Peyer's patch (tissue), 4 donors: ENCODE results near the gene BRSK1. TPM values are rescaled to one million over a fixed set of nuclear protein-coding genes. Genes with fewer than 3 reads are reported as not detected.

Experiments used
- DNase-seq, 3 donors: peaks; one replicate each; pipeline ENCODE4 v3.0.0-alpha.2; 2017 to 2019
- H3K27ac ChIP-seq, 4 donors: fragments of 200-600 bp; sonication (generic); one replicate each; pipeline ENCODE4 v1.5.1; 2016 to 2019
- H3K27me3 ChIP-seq, 2 donors: fragments of 200-600 bp; sonication (generic); one replicate each; pipeline ENCODE4 v1.5.1; 2019
- H3K36me3 ChIP-seq, 3 donors: fragments of 200-600 bp; sonication (generic); one replicate each; pipeline ENCODE4 v1.5.1; 2016 to 2019
- H3K4me1 ChIP-seq, 4 donors: fragments of 200-600 bp; sonication (generic); one replicate each; pipeline ENCODE4 v1.5.1; 2016 to 2019
- H3K4me3 ChIP-seq, 4 donors: fragments of 200-600 bp; sonication (generic); 1 replicate in 3 of 4; 2 replicates in 1 of 4; pipeline ENCODE4 v1.5.1; 2016 to 2019; ENCODE audit warnings: mild to moderate bottlenecking in 1 of 4
- H3K9me3 ChIP-seq, 4 donors: fragments of 200-600 bp; sonication (generic); one replicate each; pipeline ENCODE4 v1.5.1; 2016 to 2019; ENCODE audit warnings: mild to moderate bottlenecking in 1 of 4
- POLR2A ChIP-seq, 2 donors: fragments of 450-650 bp; IDR thresholded peaks; one replicate each; pipeline ENCODE4 v1.5.1; 2017; ENCODE audit warnings: antibody characterized with exemption in 2 of 2, mild to moderate bottlenecking in 2 of 2, moderate library complexity in 2 of 2
- total RNA-seq, 4 donors: library from RNA; depleted of rRNA; stranded (reverse); fragments of >200 nt; gene quantifications; one replicate each; pipeline ENCODE4 v1.1.0, GENCODE V29; 2016
- TF ChIP-seq, protein P1 (sequence below), 6 experiments: fragments of 450-650 bp in 4 of 6; fragments of 200-600 bp in 2 of 6; sonication (generic) in 1 of 6; IDR thresholded peaks; one replicate each; pipeline ENCODE4 v1.5.1; 2017 to 2019; ENCODE audit warnings: antibody characterized with exemption in 6 of 6, mild to moderate bottlenecking in 3 of 6, moderate library complexity in 1 of 6

The BRSK1 gene
- total RNA-seq, 4 donors from 2014 or later, result 0.35 to 6.6 (median 3.0) TPM

DNA sequence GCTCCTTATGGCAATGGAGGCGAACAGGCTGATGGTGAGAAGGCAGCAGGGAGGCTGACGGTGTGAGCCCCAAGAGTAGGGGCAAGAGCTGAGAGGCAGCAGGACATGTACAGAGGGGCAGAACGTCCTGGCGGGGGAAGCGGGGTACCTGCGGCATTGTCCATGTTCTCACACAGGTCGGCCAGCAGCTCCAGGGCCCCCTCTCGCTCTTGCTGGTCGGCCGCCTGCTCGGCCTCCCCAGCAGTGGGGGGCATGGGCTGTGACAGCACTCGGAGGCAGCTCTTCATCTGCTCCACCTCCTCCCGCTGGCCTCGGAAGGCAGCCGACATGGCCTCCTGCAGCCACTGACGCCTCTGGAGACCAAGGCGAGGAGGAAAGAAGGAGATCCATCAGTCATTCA, 6.3 kb upstream of the BRSK1 start:
- peaks cover 4 to 32% (median 21%) of the 10 kb centered on the region in 4 donors for H3K4me1 ChIP-seq
- no peaks in the 10 kb centered on the region for H3K27me3 ChIP-seq
- H3K27ac ChIP-seq, result peak overlapping the region in 1 of 4 donors; percentile 68
- no peak for TF ChIP-seq POLR2A (IDR thresholded peaks at IDR 0.05)
- TF ChIP-seq, protein P1, sequence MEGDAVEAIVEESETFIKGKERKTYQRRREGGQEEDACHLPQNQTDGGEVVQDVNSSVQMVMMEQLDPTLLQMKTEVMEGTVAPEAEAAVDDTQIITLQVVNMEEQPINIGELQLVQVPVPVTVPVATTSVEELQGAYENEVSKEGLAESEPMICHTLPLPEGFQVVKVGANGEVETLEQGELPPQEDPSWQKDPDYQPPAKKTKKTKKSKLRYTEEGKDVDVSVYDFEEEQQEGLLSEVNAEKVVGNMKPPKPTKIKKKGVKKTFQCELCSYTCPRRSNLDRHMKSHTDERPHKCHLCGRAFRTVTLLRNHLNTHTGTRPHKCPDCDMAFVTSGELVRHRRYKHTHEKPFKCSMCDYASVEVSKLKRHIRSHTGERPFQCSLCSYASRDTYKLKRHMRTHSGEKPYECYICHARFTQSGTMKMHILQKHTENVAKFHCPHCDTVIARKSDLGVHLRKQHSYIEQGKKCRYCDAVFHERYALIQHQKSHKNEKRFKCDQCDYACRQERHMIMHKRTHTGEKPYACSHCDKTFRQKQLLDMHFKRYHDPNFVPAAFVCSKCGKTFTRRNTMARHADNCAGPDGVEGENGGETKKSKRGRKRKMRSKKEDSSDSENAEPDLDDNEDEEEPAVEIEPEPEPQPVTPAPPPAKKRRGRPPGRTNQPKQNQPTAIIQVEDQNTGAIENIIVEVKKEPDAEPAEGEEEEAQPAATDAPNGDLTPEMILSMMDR (IDR thresholded peaks at IDR 0.05), result no peak
- DNase-seq, result no peak
- no peak overlapping the region for H3K4me3 ChIP-seq
- peaks cover 0 to 21% (median 0%) of the 10 kb centered on the region in 3 donors for H3K36me3 ChIP-seq
- no peaks in the 10 kb centered on the region for H3K9me3 ChIP-seq

DNA sequence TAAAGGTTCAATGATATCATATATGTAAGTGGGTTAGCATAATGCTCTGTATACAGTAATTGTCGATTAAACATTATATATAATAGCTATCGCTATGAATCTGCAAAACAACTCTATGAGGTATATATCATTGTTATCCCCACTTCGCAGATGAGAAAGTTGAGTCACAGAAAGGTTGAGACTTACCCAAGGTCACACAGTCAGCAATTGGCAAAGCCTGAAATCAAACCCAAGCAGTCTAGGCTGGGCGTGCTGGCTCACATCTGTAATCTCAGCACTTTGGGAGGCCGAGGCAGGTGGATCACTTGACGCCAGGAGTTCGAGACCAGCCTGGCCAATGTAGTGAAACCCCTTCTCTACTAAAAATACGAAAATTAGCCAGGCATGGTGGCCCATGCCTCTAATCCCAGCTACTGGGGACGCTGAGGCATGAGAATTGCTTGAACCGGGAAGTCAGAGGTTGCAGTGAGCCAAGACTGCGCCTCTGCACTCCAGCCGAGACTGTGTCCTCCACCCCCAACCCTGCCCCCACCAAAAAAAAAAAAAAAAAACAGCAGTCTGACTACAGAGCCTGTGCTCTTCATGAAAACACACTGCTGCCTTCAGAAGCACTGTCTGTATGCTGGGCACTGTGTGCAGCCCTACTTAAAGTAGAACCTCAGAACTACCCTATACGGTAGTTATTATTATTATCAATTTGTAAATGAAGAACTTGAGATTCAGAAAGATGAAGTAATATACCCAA, 5.2 kb upstream of the BRSK1 start:
- Histone ChIP-seq H3K9me3 (no peaks in the 10 kb centered on the region), H3K4me3 (no peak overlapping the region), H3K27ac (no peak overlapping the region), H3K4me1 (peaks cover 4 to 32% (median 21%) of the 10 kb centered on the region in 4 donors), H3K36me3 (peaks cover 0 to 12% (median 0%) of the 10 kb centered on the region in 3 donors), H3K27me3 (no peaks in the 10 kb centered on the region)
- no peak for DNase-seq
- no peak for TF ChIP-seq POLR2A (IDR thresholded peaks at IDR 0.05)
- TF ChIP-seq, protein P1 (IDR thresholded peaks at IDR 0.05), result no peak

DNA sequence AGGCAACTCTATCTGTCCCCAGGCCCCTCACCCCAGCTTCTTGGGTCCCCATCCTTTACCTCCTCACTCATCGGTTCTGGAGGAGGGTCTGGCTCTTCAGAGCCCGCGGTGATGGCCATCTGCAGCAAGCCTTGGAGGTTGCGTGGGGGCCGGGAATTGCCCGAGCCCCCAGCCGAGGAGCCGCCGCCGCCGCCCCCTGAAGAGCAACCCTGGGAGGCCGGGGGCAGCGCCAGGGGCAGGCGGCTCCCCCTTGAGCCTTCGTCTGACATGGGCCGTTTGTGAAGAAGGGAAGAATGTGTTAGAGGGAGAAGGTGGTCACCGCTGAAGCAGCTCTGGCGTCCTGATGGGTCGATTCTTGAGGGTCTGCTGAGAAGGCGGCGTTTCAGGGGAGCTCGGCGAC, 4.5 kb upstream of the BRSK1 start:
- TF ChIP-seq, protein P1 (IDR thresholded peaks at IDR 0.05), result no peak
- TF ChIP-seq POLR2A (IDR thresholded peaks at IDR 0.05), result no peak
- Histone ChIP-seq H3K4me1 (peaks cover 4 to 33% (median 22%) of the 10 kb centered on the region in 4 donors), H3K9me3 (no peaks in the 10 kb centered on the region), H3K4me3 (peak overlapping the region; percentile 50 to 77 (median 66)), H3K27ac (peak overlapping the region; percentile 51 to 82 (median 74)), H3K36me3 (peaks cover 0 to 4% (median 0%) of the 10 kb centered on the region in 3 donors), H3K27me3 (no peaks in the 10 kb centered on the region)
- no peak for DNase-seq

DNA sequence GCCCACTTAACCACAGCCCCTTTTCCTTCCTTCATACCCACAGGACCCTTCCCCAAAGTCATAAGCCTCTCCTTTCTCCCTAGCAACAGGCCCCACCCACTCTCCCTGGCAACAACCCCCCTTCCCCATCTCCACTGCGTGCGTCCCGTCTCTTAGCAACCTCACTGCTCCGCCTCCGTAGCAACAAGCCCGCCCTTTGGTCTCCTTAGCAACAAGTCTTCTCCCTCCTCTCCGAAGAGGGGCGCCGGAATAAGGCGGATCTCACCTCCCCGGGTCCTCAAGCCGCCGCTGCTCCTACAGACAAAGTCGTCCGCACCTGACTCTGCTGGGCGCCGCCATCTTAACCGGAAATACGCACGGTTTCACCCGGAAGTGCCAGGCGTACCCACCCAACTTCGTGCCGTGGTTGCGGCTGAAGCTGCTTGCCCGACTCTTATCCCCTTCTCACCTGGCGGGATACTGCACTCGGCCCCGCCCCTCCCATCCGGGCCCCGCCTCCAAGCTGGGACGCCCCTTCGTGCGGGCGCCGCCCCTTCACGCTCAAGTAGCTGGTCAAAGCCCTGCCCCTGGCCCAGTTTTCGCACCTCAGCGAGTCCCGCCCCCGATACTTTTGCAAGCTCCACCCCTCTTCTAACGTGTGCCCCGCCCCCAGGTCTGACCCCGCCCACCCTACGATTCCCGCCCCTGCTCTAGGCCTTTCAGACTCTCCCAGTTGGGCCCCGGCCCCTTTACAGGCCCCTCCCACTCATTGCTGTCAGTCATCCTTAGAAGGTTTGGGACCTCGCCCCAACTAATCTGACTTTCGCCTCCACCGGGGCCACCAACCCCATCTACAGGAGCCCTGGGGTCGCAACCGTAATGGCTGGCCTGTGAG, 3.8 kb upstream of the BRSK1 start, which contains the start of gene HSPBP1:
HSPBP1 (minus strand) TSS at position 341 of the 874 bp plus-strand sequence. CDS start 502 bp downstream, outside the sequence.
- peak; percentile 93 to 98 (median 98) for DNase-seq
- H3K27ac ChIP-seq, result peak within 1 kb of the TSS; percentile 51 to 82 (median 74)
- no peaks in the 10 kb centered on the region for H3K36me3 ChIP-seq
- H3K4me3 ChIP-seq, result peak within 1 kb of the TSS; percentile 50 to 77 (median 66)
- H3K9me3 ChIP-seq, result no peaks in the 10 kb centered on the region
- peaks cover 4 to 36% (median 22%) of the 10 kb centered on the region in 4 donors for H3K4me1 ChIP-seq
- no peaks in the 10 kb centered on the region for H3K27me3 ChIP-seq
- no peak for TF ChIP-seq POLR2A (IDR thresholded peaks at IDR 0.05)
- TF ChIP-seq, protein P1 (IDR thresholded peaks at IDR 0.05), result no peak

DNA sequence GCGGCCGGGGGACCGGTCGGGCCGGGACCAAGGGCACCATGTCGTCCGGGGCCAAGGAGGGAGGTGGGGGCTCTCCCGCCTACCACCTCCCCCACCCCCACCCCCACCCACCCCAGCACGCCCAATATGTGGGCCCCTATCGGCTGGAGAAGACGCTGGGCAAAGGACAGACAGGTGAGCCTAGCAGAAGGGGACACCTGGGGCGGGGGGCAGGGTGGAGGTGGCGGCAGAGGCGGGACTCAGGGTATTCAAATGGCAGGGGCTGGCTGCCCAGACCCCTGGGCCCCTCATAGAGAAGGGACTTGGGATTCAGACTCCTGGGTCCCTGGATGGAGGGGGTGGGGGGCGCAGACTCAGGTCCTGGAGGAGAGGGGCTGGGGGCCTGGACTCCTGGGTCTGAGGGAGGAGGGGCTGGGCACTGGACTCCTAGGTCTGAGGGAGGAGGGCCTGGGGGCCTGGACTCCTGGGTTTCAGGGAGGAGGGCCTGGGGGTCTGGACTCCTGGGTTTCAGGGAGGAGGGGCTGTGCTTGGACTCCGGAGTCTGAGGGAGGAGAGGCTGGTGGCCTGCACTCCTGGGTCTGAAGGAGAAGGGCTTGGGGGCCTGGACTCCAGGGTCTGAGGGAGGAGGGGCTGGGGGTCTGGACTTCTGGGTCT, 735 bp downstream of the BRSK1 start:
- Histone ChIP-seq H3K4me1 (peaks cover 0 to 17% (median 5%) of the 10 kb centered on the region in 4 donors), H3K4me3 (peak overlapping the region; percentile 24 to 61 (median 47)), H3K27me3 (no peaks in the 10 kb centered on the region), H3K36me3 (no peaks in the 10 kb centered on the region), H3K9me3 (no peaks in the 10 kb centered on the region), H3K27ac (peak overlapping the region; percentile 57 to 81 (median 71))
- DNase-seq, result no peak
- TF ChIP-seq, protein P1 (IDR thresholded peaks at IDR 0.05), result no peak
- TF ChIP-seq POLR2A (IDR thresholded peaks at IDR 0.05), result no peak
